ENCODE results near the gene RIN1.
"Not testable (repeated sequence)": the region's sequence is repeated elsewhere in the genome, so short reads cannot be mapped to it uniquely, and the experiment has no call there.

The RIN1 gene

DNA sequence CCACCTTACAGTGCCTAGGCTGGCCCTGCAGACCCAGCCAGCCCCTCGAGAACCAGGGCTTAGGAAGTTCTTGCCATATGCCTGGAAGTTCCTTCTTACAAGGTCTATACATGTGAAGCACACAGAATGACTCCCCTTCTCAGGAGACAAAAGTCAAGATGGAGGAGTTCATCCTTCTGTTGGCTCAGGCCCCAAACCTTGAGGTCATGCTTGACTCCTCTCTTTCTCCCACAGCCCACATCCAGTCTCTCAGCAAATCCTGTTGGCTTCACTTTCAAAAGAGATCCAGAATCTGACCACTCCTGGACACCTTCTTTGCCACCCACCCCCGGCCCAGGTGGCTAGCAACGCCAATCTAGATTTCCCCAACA lies 17.6 kb downstream of the RIN1 start:
- DNase-seq (ENCODE audit: low read depth): no peak

DNA sequence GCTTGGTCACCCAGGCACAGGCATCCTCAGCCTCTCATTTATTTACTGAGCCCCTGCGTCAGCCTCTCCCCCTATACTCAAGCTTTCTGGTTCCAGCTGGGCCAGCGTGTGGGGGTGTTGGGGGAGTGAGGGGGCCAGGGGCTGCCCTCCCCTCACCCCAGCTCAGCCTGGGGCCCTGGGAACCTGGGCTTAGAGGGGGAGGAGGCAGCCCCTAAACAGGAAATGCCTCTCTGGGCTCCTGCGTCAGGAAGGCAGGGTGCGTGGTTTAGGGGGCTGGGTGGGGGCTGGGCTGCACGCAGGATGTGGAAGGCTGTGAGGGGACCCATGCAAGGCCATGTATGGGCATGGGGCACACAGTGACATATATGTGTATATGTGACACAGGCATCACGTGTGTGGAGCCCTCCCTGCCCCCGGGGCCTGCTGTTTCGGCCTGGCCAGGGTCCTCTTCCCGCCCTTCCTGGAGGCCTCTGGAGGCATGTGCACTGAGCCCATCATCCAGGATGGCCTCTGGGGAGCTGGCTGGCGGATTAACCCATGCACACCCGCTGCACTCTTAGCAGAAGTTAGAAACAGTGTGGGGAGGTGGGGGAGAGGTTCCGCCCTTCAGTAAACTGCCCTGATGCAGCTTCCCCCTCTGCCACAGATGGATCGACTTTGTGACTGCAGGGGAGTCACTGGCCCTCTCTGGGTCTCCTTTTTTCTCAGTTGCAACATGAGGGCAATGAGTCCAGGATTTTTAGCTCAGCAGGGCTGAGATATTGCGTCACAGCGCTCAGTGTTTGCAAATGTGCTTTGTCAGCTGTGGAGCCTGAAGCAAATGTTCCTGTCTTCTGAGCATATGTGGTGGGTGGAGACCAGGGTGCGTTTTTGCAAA lies 18.3 kb downstream of the RIN1 start:
- peak; percentile 58 for DNase-seq (ENCODE audit: low read depth)

DNA sequence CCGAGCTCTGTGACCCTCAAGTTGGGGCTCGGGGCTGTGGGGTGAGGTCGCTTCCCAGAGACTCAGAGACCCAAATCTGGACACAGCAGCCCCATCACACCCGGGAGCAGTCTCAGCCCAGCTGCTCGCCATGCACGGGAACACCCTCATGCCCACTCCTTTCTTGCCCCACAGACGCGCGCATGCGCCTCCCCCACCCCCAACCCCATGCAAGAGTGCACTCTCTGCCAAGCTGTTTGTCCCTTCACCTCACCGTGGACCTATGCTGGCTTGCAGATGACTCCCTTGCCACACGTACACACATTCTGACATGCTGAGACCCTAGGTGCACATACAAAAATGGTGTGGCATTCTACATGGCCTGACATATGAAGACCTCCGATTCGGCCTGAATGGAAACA lies 18.9 kb downstream of the RIN1 start:
- DNase-seq (ENCODE audit: low read depth): no peak

DNA sequence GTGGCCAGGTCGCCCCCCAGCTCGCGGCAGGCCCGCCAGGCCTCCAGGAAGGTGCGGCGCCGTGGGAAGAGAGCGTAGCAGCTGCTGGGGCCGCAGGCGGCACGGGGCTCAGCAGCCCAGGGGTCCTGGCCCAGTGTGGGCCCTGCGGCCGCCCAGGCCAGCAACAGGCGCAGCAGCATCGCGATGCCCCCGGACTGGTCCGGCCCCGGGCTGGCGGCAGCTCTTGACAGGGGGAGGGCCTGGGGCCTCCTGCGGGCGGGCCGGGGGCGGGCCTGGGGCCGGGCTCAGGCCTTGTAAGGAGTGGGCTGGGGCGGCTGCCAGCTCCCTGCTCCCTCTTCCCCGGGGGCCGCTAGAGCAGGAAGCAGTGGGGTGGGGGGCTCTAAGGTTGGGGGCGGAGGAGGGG lies 19.4 kb downstream of the RIN1 start, which contains the start of gene CD248:
Gene CD248 (minus strand): TSS at position 196 of the 403 bp plus-strand sequence. CDS start 17 bp downstream, at position 179.
- DNase-seq (ENCODE audit: low read depth): no peak

DNA sequence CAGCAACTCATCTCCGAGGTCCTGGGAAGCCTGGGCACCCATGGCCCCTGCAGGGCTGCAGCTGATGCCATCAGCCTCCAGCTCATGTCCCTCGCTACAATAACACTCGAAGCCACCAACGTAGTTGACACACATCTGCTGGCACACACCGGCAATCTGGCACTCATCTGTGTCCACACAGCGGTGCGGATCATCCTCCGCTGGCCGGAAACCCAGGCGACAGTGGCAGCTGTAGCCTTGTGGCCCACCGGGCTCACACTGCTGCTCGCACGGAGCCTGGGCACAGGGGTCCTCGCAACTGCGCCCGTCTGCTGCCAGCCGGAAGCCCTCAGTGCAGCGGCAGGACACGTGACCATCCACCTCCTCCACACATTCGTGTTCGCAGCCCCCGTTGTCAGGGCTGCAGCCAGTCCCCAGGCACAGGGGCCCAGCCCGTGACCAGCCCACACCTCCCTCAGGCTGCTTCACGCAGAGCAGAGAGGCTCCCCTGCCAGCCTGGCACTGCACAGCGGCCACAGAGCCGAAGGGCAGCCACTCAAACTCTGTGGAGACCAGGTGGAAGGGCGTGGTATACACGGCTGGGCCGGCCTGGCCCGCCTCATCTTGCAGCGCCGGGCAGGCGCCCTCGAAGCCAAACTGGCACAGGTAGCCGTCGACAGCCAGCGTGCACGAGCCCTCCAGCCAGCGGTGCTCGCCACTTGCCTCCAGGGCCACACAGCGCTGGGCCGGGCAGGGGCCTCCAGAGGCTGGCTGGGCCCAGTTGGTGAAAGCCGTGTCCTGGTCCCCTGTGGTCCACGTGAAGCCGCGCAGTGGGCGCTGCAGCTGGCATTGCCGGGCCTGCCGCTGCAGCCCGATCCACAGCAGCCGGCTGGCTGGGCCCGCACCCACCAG lies 20.1 kb downstream of the RIN1 start:
- DNase-seq (ENCODE audit: low read depth): no peak

DNA sequence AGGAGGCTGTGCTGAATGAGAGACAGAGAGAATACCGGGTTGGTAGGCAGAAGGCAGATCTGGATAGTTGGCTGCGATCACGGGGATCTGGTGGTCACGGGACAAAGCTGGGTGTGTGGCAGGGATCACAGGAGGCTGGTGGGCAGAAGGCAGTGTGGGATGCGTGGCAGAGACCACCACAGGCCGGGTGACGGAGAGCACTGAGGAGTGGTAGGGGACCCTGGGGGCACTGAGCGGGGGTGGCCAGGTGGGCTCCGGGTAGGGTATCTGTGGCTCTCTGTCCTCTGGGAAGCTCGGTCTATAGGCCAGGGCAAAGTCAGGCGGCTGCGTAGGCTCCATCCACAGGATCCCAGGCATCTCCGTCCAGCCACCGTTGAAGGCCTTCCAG lies 20.7 kb downstream of the RIN1 start:
- DNase-seq (ENCODE audit: low read depth): no peak

DNA sequence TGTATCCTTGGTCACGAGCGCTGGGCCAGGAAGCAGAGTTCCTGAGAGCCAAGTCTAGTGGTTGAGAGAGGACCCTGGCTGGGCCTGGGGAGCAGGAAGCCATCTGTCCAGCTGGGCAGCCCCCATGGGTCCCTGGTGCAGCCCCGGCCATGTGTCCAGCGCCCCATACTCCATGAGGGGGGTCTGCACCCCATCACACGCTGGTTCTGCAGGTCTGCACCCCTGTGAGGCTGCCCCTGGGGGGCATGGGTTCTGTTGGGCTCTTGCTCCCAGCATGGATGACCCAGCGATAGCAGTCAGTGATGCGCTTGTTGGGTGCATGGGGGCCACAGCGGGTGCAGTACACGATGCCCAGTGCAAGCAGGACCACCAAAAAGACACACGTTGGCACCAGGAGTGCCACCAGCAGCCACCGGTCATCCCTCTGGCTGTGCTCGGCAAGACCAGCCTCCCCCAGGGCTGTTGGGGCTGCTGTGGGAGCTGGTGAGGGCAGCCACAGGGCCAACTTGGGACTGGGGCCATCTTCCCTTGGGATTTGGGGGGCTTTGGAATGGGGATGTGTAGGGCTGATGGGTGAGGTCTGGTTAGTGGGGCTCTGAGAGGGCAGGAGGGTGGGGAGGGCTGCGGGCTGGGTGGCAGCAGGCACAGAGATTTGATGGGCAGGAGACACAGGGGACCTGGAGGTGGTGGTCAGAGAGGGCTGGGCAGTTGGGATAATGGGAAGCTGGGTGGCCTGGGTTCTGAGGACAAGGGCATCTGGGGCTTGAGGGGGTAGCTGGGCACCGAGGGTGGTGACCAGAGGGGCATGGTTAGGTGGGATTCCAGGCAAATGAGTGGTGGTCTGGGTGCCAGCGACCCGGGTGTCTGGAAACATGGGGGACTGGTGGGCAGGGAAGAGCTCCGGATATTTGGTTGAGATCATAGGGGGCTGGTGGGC lies 21.4 kb downstream of the RIN1 start:
- DNase-seq (ENCODE audit: low read depth): no peak

DNA sequence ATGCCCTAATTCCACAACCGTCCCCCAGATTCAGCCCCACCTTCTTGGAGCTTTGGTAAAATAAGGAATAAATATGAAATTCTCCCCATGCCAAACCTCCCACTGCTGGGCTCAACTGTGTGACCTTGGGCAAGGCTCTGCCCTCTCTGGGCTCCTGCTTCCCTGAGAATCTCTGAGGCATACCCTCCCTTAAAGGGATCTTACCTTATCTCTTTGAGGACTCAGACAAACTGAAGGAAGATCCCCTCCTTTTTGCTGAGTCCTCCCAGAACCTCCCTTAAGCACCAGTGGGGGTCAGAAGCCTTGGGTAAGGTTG lies 22.1 kb downstream of the RIN1 start:
- no peak for DNase-seq (ENCODE audit: low read depth)

DNA sequence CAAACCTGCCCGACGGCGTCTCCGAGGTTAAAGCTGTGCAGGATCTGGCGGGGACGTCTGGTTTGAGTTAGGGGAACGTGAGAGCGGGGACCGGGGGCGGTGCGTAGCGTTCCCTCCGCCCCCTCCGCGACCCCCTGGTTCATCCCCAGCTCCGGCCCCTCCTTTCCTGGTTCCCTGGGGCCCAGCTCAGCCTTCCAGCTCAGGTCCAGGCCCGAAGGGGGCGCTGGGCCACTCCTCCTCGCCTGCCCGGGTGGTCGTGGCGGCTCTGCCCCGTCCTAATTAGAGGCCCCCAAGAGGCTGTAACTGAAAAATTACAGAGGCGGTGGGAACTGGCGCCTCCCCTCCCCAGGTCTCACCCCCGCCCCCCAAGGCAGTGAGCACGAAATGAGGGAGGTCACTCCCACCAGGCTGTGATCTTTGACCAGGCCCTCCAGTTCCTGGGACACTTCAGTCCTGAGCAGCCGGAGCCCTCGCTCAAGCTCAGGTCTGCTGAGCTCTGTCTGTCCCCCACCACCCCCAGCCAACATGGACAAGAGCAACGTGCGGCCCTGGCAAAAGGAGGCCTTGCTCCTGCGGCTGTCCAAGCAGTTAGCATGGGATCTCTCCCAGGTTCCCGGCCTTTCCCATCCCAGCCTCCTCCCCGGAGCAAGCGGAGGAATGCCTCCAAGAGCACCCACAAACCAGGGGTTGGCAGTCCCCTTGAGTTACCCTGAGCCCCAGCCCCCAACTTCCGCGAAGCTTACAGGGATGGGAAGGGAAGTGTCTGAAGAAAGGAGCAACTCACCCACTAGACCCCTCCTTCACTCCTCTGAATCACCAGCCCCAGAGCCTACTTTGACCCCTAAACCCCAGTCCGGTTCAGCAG lies 22.7 kb downstream of the RIN1 start:
- DNase-seq (ENCODE audit: low read depth): no peak

DNA sequence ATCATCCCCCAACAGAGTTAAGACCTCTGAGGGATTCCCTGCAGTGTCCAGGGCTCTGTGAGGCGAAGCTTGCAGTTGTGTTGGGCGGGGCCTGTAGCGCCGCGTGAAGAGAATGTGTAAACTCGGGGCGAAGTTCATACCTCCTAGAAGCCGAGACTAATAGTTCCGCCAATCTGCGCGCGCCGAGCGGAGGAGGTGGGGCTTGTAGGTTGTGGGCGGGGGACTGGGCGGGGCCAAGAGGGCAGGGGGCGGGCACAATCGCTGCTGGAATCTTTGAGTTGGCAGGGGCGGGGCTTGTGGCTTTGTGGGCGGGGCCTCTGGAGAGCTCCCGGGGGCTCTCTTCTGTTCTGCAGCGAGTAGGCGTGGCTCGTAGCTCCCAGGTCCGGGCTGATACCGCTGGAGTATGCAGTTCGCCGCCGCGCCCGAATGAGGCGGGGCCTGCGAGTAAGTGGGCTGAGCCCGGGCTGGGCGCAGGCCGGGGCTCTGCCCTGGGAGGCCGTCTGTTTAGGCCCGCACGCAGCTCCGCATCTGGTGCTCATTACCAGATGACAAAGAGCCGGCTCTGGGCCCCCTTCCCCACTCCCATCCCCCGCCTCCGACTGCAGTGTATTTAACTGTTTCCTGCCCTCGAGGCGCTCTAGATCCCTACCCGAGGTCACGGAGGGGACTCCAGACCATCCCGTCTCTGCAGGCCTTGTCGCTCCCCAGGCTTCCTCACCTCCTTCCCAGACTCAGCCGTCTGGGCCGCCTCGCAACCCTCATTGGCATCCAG lies 23.5 kb downstream of the RIN1 start:
- peak; percentile 99 for DNase-seq (ENCODE audit: low read depth)

DNA sequence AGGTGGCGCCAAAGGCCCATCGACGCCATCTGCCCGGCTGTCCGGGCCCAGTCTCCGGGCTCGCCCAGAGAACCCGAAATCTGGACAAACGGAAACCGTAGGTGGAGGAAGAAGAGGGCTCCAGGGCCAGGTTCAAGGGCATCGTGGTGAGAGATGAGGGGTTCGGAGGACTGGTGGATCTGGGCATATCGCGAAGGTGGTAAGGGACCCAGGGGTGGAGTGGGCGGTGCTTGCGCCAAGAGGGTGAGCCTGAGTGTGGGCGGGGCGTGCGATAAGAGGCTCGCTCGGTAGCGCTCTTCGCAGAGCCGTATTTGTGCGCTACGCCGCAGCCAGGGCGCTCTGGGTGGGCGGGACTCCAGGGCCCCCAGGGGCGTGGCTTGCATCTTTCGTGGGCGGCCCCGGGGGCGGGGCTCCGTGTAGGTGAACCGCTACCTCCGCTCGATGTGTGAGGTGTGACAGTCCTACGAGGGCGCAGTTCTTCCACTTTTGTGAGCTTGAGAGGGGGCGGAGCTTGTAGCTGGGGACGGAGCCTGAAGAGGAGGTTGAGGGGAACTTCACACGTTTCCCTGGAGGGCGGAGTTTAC lies 24.2 kb downstream of the RIN1 start:
- peak; percentile 97 for DNase-seq (ENCODE audit: low read depth)

DNA sequence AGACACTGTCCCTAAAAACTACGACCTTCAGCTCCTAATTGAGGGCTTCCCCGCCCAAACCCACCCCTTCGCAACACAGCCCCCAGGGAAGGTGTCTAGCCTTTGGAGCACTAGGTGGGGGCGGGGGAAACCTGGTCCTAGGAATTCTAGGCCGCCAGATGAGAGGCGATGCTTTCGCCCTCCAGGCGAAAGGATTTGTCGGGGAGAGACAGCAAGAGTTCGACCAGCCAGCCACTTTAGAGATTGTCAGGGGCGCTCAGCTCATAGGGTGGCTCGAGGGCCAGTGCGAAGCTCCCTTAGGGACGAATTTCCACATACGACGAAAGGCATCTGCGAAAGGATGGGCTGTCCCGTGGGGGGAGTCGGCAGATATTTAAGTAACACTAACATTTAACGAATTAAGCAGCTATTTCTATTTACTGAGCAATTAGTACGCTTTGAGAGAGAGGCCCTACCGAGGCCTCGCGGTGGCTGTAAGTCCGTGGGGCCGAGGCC lies 24.7 kb downstream of the RIN1 start:
- no peak for DNase-seq (ENCODE audit: low read depth)

DNA sequence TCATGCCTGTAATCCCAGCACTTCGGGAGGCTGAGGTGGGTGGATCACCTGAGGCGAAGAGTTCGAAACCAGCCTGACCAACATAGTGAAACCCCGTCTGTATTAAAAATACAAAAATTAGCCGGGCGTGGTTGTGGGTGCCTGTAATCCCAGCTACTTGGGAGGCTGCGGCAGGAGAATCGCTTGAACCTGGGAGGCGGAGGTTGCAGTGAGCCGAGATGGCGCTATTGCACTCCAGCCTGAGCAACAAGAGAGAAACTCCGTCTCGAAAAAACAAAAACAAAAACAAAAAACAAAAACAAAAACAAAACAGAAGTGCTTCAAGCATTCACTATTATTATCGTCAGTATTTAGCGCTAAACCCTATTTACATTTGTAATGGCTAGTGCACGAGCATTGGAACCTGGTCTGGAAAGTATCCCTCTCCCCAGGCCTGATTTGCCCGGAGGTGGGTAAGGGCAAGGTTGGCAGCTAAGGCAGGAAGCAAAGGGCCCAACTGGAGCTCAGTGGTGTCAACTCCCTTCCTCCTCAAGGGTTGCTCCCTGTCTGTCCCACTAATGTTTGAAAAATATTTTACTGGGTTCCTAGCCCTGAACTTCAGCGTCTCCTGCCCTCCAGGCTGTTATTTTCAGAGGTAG lies 25.3 kb downstream of the RIN1 start:
- not testable (repeated sequence) for DNase-seq (ENCODE audit: low read depth)

DNA sequence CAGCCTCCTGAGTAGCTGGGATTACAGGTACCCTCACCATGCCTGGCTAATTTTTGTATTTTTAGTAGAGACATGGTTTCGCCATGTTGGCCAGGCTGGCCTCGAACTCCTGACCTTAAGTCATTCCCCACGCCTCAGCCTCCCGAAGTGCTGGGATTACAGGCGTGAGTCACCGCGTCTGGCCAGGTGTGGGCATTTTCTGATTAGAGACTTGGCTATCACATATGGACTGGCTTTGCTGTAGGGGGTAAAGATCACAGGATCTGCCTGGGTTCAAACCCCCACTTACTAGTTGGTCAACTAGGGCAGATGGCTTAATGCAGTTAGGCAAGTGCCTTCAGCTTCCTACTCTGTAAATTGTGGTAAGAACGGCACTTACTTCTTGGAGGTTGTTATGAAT lies 25.9 kb downstream of the RIN1 start:
- DNase-seq (ENCODE audit: low read depth): no peak

DNA sequence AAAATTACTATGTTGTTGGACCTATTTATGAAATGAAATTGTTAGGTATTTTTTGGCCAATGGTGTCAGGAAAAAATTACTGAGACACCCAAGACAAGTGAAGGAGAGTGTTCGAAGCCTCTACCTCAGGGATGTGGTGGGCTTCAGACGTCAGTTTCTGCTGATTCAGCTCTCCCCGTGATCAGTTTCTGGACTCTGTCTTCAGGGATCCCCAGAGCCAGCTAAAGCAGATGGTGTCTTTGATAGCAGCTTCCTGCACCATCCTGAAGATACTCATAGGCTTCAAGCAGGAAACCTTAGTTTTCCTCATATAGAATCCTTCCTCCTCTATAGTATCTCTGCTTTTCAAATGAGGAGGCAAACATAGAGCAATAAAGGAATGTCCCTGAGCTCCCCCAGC lies 26.8 kb downstream of the RIN1 start:
- DNase-seq (ENCODE audit: low read depth): no peak

DNA sequence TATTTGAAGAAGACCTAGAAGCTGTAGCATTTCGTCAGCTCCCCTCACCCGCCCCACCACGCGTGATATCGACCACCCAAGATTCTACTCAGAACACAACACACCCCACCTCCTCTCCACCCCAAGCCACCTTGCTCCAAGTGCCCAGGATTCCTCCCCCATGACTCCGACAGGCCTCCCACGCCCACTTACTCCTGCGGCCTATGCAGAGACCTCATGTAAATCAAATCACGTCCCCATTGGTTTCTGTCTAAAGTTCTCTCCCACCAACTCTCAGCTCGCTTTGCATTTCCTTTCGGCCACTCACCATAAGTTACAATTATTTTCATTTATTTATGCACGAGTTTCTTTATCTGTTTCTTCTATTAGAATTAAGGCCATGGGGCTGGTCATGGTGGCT lies 33.6 kb downstream of the RIN1 start:
- DNase-seq (ENCODE audit: low read depth): no peak

DNA sequence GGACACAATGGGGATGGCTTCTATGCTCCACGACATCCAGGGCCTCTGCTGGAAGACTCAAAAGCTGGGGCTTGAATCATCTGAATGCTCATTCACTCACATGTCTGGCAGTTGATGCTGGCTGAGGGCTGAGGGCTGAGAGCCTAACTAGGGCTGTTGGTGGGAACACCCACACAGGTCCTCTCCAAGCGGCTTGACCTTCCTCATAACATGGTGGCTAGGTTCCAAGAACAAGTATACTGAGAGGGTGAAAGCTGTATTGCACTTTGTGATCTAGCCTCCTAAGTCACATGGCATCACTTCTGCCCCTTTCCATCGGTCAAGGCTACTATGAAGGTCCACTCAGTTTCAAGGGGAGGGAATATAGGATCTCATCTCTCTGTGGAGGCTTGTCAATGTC lies 37.0 kb downstream of the RIN1 start:
- no peak for DNase-seq (ENCODE audit: low read depth)

DNA sequence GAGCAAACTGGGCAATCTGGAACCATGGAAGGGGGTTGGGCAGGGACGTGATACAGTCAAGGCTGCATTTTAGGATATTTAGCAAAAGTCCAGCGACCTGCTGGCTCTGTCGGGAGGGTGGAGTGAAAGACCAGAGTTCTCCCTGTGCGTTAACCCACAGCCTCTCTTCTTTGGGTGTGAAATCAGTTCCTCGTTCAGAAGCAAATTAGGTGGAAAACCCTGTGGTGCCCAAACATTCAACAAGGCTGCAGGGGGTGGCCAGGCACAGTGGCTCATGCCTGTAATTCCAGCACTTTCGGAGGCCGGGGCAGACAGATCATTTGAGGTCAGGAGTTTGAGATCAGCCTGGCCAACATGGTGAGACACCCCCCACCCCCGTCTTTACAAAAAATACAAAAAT lies 38.6 kb downstream of the RIN1 start:
- no peak for DNase-seq (ENCODE audit: low read depth)
